Activated naive CD4-positive, alpha-beta T cell treated with anti-CD3 and anti-CD28 coated beads for 36 hours (primary cell): Measurements from ENCODE around the gene LRRC3B. TPM values are rescaled to one million over a fixed set of nuclear protein-coding genes. Genes with fewer than 3 reads are reported as not detected.
"Not testable (repeated sequence)": the region's sequence is repeated elsewhere in the genome, so short reads cannot be mapped to it uniquely, and the experiment has no call there.

ENCODE experiments used
- CTCF ChIA-PET: fragments of 350-600 bp; sonication (Branson Sonifier 250); formaldehyde crosslinking; loops from one replicate; lab custom pipeline; 2021; ENCODE audit warnings: antibody characterized with exemption; lab: Charles Lee
- DNase-seq: peaks from one replicate; pipeline ENCODE4 v3.0.0-alpha.2; 2020
- H3K27ac Mint-ChIP-seq: one replicate; pipeline ENCODE4 v1.8.0; 2021; ENCODE audit warnings: mild to moderate bottlenecking, mixed read lengths
- H3K27me3 Mint-ChIP-seq: one replicate; pipeline ENCODE4 v1.8.0; 2021; ENCODE audit warnings: low read depth, mixed read lengths
- H3K36me3 Mint-ChIP-seq: one replicate; pipeline ENCODE4 v1.8.0; 2021; ENCODE audit warnings: low read depth, mixed read lengths
- H3K4me1 Mint-ChIP-seq: one replicate; pipeline ENCODE4 v1.8.0; 2021; ENCODE audit warnings: low read depth, mixed read lengths
- H3K4me3 Mint-ChIP-seq: one replicate; pipeline ENCODE4 v1.8.0; 2021; ENCODE audit warnings: mild to moderate bottlenecking, moderate library complexity, mixed read lengths
- H3K9me3 Mint-ChIP-seq: one replicate; pipeline ENCODE4 v1.8.0; 2021; ENCODE audit warnings: mixed read lengths
- intact Hi-C: fragments of 100-400 bp; cut with micrococcal nuclease; formaldehyde crosslinking; loops from one replicate; pipeline ENCODE4 v1.15.1; 2023
- total RNA-seq, 2 experiments: library from RNA; stranded (reverse); gene quantifications; one replicate each; pipeline ENCODE4 v1.2.3, GENCODE V29; 2021

Gene LRRC3B, protein sequence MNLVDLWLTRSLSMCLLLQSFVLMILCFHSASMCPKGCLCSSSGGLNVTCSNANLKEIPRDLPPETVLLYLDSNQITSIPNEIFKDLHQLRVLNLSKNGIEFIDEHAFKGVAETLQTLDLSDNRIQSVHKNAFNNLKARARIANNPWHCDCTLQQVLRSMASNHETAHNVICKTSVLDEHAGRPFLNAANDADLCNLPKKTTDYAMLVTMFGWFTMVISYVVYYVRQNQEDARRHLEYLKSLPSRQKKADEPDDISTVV
- not detected for total RNA-seq

DNA sequence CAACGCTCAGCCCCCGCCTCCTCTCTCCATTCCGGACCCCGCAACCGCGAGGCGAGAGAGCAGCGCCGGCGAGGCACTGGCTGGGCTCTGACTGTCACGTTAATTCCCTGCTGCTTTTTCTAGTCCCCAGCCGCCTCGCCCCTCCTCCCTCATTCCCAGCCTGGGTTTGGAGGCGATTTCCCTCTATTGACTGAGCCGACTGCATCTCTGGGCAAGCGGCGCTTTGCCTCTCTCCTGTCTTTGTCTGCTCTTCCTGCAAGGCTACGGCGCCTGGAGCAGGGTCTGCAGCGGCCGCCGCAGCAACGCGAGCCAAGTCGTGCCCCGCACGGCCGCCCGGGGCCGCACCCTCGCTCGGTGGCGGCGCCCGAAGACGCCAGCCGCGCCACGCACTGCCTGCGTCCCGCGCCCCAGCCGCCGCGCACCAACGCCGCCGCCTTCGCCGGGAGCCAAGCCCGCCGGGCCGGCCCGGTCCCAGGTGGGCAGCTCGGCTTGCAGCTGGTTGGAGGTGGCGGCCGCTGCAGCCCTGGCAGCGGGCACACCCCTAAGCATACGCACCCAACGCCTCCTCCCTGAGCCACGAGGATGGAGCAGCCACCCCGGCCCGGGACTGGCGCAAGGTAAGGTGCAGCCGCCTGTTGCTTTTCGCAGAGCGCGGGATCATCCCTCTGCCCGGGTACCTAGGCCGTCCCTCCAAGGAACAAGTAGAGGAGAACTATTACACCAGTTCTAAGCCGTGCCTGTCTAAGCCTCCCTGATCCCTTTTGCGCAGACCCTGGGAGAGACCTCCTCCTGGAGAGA, at the start of gene LRRC3B:
LRRC3B (plus strand) TSS at position 152 of the 798 bp plus-strand sequence. CDS start 86,901 bp downstream, outside the sequence.
- H3K4me1 Mint-ChIP-seq = peaks cover 2% of the 10 kb centered on the region
- no peak within 1 kb of the TSS for H3K27ac Mint-ChIP-seq
- H3K9me3 Mint-ChIP-seq = no peaks in the 10 kb centered on the region
- DNase-seq = no peak
- H3K4me3 Mint-ChIP-seq = no peak within 1 kb of the TSS
- intact Hi-C loops = no loop called here
- CTCF ChIA-PET = no interaction called here
- H3K36me3 Mint-ChIP-seq = no peaks in the 10 kb centered on the region
- H3K27me3 Mint-ChIP-seq = peaks cover 38% of the 10 kb centered on the region

DNA sequence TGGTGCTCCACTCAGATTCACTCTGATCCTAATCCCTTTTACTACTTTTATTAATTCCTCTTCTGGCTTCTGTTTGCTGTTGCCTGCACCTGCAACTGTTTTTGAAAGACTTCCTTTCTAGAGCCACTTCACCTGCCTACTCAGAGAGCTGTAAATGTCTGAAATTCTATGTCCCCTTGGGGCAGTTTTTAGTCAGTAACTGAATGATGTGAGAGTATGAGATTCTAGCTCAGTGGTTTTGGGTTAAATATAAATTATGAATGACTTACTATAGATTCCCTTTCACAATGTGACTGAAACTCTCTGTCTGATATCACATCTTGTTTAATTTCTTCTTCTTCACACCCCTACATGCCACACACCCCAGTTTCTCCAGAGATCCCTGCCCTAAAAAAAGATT, 47.8 kb upstream of the LRRC3B start:
- no peaks in the 10 kb centered on the region for H3K4me1 Mint-ChIP-seq
- no peak for DNase-seq
- H3K27me3 Mint-ChIP-seq = no peaks in the 10 kb centered on the region
- no peak overlapping the region for H3K4me3 Mint-ChIP-seq
- intact Hi-C loops = no loop called here
- H3K27ac Mint-ChIP-seq = no peak overlapping the region
- CTCF ChIA-PET = no interaction called here
- H3K9me3 Mint-ChIP-seq = peaks cover 10% of the 10 kb centered on the region
- no peaks in the 10 kb centered on the region for H3K36me3 Mint-ChIP-seq

DNA sequence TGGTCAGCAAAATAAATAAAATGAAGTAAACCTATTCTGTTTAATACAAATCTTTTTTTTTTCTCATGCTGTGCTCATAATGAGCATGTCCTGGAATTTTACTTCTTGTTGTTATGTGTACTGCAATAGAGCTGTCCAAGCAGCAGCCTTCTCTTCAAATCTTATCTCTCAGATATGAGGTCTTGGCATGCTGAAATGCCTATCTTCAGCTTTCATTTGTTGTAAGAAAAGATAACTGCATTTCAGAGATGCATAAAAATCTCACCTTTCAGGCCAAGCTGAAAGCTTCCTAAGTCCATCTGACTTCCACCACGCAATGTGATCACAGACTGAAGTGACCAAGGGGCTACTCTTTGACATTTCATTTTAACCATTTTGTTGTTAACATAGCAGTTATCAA, 43.5 kb upstream of the LRRC3B start:
- H3K4me3 Mint-ChIP-seq = no peak overlapping the region
- H3K36me3 Mint-ChIP-seq = no peaks in the 10 kb centered on the region
- CTCF ChIA-PET = interaction anchor here (0.7 kb wide), 1 partner anchor 9 kb away, joined by 3 read pairs; no protein-coding TSS in a partner anchor
- DNase-seq = no peak
- no peaks in the 10 kb centered on the region for H3K27me3 Mint-ChIP-seq
- H3K9me3 Mint-ChIP-seq = peaks cover 5% of the 10 kb centered on the region
- intact Hi-C loops = no loop called here
- no peaks in the 10 kb centered on the region for H3K4me1 Mint-ChIP-seq
- no peak overlapping the region for H3K27ac Mint-ChIP-seq

DNA sequence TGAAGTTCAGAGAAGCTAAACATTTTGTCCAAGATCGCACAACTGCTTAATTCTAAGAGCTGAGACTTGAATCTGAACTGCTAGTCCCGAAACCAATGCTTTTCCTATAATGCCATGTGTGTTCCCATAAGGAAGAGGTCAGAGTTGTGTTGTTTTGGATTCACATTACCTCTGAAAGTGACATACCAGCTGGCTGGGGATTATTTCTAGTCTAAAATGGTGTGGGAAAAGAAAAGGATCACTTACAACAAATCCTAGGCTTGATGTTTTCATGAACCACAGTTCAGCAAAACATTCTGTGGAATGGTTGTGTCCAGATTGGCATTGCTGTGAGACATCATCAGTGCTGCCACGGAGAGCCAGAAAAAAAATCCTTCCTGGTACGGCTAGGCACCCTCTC, 35.0 kb upstream of the LRRC3B start:
- H3K27ac Mint-ChIP-seq = no peak overlapping the region
- H3K4me3 Mint-ChIP-seq = no peak overlapping the region
- intact Hi-C loops = no loop called here
- H3K27me3 Mint-ChIP-seq = no peaks in the 10 kb centered on the region
- no peaks in the 10 kb centered on the region for H3K4me1 Mint-ChIP-seq
- H3K36me3 Mint-ChIP-seq = no peaks in the 10 kb centered on the region
- DNase-seq = no peak
- CTCF ChIA-PET = no interaction called here
- H3K9me3 Mint-ChIP-seq = peaks cover 5% of the 10 kb centered on the region

DNA sequence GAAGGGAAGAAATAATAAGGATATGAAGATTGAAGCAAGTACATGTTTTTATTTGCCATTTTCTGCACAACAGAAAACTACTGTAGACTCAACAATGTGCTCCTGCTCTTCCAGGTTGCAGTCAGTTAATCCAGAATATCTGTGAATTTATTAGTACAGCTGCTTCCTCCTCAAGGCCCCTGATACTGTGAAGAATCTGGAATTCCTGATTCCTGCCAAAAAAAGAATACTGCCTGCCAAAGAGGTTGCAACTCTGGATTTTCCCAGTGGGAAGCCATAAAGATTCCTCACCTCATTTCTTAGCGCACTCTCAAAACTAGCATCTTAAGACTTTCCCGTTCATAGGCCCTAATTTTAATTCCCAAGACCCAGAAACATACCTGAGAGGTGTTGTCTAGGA, 33.6 kb upstream of the LRRC3B start:
- no peak for DNase-seq
- no peak overlapping the region for H3K4me3 Mint-ChIP-seq
- intact Hi-C loops = no loop called here
- CTCF ChIA-PET = no interaction called here
- peaks cover 5% of the 10 kb centered on the region for H3K9me3 Mint-ChIP-seq
- H3K36me3 Mint-ChIP-seq = no peaks in the 10 kb centered on the region
- H3K27me3 Mint-ChIP-seq = no peaks in the 10 kb centered on the region
- H3K27ac Mint-ChIP-seq = no peak overlapping the region
- no peaks in the 10 kb centered on the region for H3K4me1 Mint-ChIP-seq

DNA sequence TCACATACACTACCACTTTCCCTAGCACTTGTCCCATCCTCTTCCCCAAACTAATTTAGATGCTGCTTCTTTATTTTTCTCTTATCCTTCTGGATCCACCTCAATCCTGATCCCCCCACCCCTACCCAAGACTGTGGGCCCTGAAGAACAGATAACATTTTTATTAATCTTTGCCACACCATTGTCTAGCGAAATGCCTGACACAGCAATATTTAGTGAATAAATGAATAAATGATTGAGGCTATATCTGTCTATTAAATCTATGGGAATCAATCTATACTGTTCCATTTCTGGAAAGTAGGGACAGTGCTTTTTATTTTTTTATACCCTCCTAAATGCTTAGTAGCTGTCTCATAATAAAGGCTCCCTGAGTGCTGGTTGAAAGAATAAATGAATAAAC, 32.9 kb upstream of the LRRC3B start:
- no peak for DNase-seq
- H3K9me3 Mint-ChIP-seq = peaks cover 5% of the 10 kb centered on the region
- CTCF ChIA-PET = no interaction called here
- H3K4me3 Mint-ChIP-seq = no peak overlapping the region
- intact Hi-C loops = no loop called here
- H3K27me3 Mint-ChIP-seq = no peaks in the 10 kb centered on the region
- no peaks in the 10 kb centered on the region for H3K36me3 Mint-ChIP-seq
- H3K27ac Mint-ChIP-seq = no peak overlapping the region
- no peaks in the 10 kb centered on the region for H3K4me1 Mint-ChIP-seq

DNA sequence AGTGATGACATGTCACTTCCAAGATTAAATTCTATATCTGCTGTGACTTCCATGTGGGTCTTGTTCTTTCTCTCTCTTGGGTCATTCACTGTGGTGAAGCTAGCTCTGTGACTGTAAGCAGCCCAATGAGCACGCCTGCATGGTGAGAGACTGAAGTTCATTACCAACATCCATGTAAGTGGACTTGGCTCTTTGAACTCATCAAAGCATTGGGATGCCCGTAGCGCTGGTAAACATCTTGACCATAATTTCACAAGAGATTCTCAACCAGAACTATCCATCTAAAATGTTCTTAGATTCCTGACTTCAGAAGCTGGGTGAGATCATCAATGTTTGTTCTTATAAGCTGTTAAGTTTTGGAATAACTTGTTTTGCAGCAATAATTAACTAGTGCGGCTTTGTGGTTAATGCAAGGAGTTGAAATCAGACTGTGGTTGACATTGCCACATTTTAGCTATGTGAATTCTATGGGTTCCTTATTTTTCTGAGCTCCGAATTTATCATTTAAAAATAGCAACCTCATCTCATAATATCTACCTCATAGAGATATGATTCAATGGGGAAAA, 31.6 kb upstream of the LRRC3B start:
- CTCF ChIA-PET = no interaction called here
- H3K4me3 Mint-ChIP-seq = no peak overlapping the region

DNA sequence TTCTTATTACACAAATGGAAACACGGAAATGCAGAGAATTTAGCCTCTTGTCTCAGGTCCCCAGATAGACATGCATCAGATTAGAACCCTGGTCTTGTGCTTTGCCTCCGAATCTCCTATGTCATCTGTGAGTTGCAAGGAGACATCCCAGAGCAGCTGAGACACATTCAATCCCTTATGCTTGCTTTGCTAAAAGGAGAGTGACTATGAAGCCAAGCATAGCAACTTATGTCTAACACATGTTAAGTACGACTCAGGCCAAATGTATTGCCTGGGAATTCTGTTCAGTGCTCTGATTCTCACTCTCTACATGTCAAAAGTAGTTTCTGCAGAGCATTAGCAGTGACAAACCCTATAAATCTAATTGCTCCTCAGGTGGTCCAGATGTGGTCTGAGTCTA, 30.6 kb upstream of the LRRC3B start:
- intact Hi-C loops = no loop called here
- Mint-ChIP-seq H3K36me3 (no peaks in the 10 kb centered on the region), H3K27ac (no peak overlapping the region), H3K4me1 (no peaks in the 10 kb centered on the region), H3K27me3 (no peaks in the 10 kb centered on the region), H3K4me3 (no peak overlapping the region), H3K9me3 (peaks cover 5% of the 10 kb centered on the region)
- DNase-seq = no peak
- CTCF ChIA-PET = no interaction called here

More for the DNA sequence above, 31.6 kb upstream of the LRRC3B start:
- H3K9me3 Mint-ChIP-seq = peaks cover 5% of the 10 kb centered on the region
- intact Hi-C loops = no loop called here
- no peaks in the 10 kb centered on the region for H3K4me1 Mint-ChIP-seq
- H3K36me3 Mint-ChIP-seq = no peaks in the 10 kb centered on the region
- no peaks in the 10 kb centered on the region for H3K27me3 Mint-ChIP-seq
- DNase-seq = no peak
- H3K27ac Mint-ChIP-seq = no peak overlapping the region

DNA sequence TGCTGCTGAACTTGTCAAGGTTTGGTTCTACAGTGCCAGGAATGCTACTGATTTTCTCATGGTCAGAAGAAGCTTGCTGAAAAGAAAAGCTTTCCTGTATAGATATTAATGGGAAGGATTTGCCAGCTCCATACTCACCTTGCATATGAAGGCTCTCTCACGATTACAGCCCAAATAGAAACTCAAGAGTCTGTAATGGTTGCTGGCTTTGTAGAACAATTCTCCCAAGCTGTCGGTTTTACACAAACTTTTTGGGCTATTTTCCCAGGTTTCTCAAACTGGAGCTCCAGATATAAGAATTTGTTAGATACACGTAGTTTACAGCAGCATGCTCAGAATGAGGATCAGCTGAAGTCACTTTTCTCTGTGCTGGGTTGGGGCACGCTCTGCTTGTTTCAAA, 30.1 kb upstream of the LRRC3B start:
- H3K4me3 Mint-ChIP-seq = no peak overlapping the region
- no peaks in the 10 kb centered on the region for H3K36me3 Mint-ChIP-seq
- H3K27me3 Mint-ChIP-seq = no peaks in the 10 kb centered on the region
- H3K27ac Mint-ChIP-seq = no peak overlapping the region
- H3K9me3 Mint-ChIP-seq = peaks cover 5% of the 10 kb centered on the region
- no peaks in the 10 kb centered on the region for H3K4me1 Mint-ChIP-seq
- intact Hi-C loops = no loop called here
- CTCF ChIA-PET = no interaction called here
- no peak for DNase-seq

DNA sequence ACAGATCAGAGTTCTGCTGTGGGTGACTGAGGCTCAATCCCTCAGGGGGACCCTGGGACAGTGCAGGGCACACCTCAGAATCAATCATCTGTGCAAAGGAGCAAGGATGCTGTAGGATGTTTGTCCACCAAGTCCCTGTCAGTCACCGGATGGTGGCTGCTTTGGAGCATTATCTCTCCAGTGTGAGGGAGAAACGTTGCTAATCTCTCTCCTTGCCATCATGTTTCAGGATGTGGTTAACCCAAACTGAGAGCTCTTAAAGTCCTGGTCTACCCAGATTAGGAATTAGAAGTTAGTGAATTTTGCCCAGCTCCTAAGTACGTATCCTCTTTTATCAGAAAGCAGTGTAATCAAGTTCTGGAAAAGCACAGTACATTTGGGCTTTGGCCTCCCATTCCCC, 26.2 kb upstream of the LRRC3B start:
- CTCF ChIA-PET = no interaction called here
- no peaks in the 10 kb centered on the region for H3K36me3 Mint-ChIP-seq
- DNase-seq = no peak
- no peaks in the 10 kb centered on the region for H3K4me1 Mint-ChIP-seq
- H3K4me3 Mint-ChIP-seq = no peak overlapping the region
- H3K27me3 Mint-ChIP-seq = no peaks in the 10 kb centered on the region
- intact Hi-C loops = no loop called here
- H3K27ac Mint-ChIP-seq = no peak overlapping the region
- H3K9me3 Mint-ChIP-seq = peaks cover 8% of the 10 kb centered on the region

DNA sequence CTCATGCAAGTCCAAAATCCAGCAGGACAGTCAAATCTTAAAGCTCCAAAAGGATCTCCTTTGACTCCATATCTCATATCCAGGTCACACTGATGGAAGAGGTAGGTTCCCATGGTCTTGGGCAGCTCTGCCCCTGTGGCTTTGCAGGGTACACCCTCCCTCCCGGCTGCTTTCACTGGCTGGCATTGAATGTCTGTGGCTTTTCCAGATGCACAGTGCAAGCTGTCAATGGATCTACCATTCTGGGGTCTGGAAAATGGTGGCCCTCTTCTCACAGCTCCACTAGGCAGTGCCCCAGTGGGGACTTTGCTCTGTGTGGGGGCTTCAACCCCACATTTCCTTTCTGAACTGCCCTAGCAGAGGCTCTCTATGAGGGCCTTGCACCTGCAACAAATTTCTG, 19.3 kb upstream of the LRRC3B start:
- CTCF ChIA-PET, H3K36me3 Mint-ChIP-seq: not testable (repeated sequence)
- peaks cover 34% of the 10 kb centered on the region for H3K9me3 Mint-ChIP-seq

DNA sequence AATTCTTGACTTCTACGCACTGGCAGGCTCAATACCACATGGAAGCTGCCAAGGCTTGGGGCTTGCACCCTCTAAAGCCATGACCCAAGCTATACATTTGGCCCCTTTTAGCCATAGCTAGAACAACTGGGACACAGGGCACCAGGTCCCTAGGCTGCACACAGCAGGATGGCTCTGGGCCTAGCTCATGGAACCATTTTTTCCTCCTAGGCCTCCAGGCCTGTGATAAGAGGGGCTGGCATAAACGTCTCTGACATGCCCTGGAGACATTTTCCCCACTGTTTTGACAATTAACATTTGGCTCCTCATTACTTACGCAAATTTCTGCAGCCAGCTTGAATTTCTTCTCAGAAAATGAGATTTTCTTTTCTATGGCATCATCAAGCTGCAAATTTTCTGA, 18.8 kb upstream of the LRRC3B start:
- intact Hi-C loops, DNase-seq, CTCF ChIA-PET, H3K4me1 Mint-ChIP-seq, H3K36me3 Mint-ChIP-seq, H3K27me3 Mint-ChIP-seq, H3K27ac Mint-ChIP-seq, H3K4me3 Mint-ChIP-seq: not testable (repeated sequence)
- peaks cover 34% of the 10 kb centered on the region for H3K9me3 Mint-ChIP-seq

More for the DNA sequence above, 19.3 kb upstream of the LRRC3B start:
- intact Hi-C loops, H3K4me1 Mint-ChIP-seq, DNase-seq, H3K27ac Mint-ChIP-seq, H3K4me3 Mint-ChIP-seq, H3K27me3 Mint-ChIP-seq: not testable (repeated sequence)
